H1 (cell line): ENCODE results near the gene KDM8. TPM values are rescaled to one million over a fixed set of nuclear protein-coding genes. Genes with fewer than 3 reads are reported as not detected.

Experiments
- BCL11A ChIP-seq, 2 experiments: IDR thresholded peaks; one replicate each; pipeline ENCODE4 v1.6.1; 2011; ENCODE audit warnings: low read depth in 2 of 2, low read length in 2 of 2, mild to moderate bottlenecking in 2 of 2
- EZH2 ChIP-seq: fragments of 200-600 bp; sonication (generic); IDR thresholded peaks from 2 replicates; pipeline ENCODE4 v1.7.1; 2012; ENCODE audit warnings: low read depth, mild to moderate bottlenecking, moderate library complexity, low read length, inconsistent platforms; ENCODE audit not compliant: severe bottlenecking
- GTF2F1 ChIP-seq: IDR thresholded peaks from 2 replicates; pipeline ENCODE4 v1.6.1; 2012; ENCODE audit warnings: low read depth, low read length, improper control_type of control experiment, borderline replicate concordance
- RNF2 ChIP-seq: fragments of 200-900, 300-1000 bp; sonication (generic); IDR thresholded peaks from 2 replicates; pipeline ENCODE4 v1.7.1; 2016; ENCODE audit warnings: borderline replicate concordance, low read depth, mild to moderate bottlenecking, antibody characterized with exemption, low read length; ENCODE audit not compliant: poor library complexity, severe bottlenecking; ENCODE audit errors: missing control alignments
- polyA plus RNA-seq, 7 experiments: library from polyadenylated mRNA; depleted of rRNA in 3 of 7; stranded (reverse) in 5 of 7; unstranded in 2 of 7; fragments of >200 nt in 5 of 7; fragments of 200-250 nt in 2 of 7; gene quantifications; 1 replicate in 5 of 7; 2 replicates in 1 of 7; 4 replicates in 1 of 7; pipeline versions ENCODE4 v1.2.1 to v1.2.3, GENCODE V29; 2011 to 2013; ENCODE audit warnings: missing spikeins in 2 of 7, mixed read lengths in 2 of 7
- total RNA-seq: library from RNA; stranded (reverse); fragmentation: NEBNext Ultra II Directional; extraction: Animal tissue kit (Norgen Biotek cat#: 25700); gene quantifications from 2 replicates; pipeline ENCODE4 v1.2.1, GENCODE V29; 2021

KDM8 gene
- total and polyA plus RNA-seq, 2 of the 8 experiments (the other 6 are each of a cell fraction or from before 2014, with no cell fraction given): 10.3 to 12.8 TPM

- TF ChIP-seq GTF2F1 (no peak), EZH2 (no peak), BCL11A (IDR thresholded peaks at IDR 0.05; ENCODE audit: low read depth in 2 of 2, low read length in 2 of 2) (no peak), RNF2 (no peak)
These were observed 26.7 kb downstream of the KDM8 start (continued) for GRCh38 chr16:27229891-27230470.
